NT2/D1 (cell line): ENCODE results near the gene GDPD3.

Experiments used
- DNase-seq: peaks from one replicate; pipeline ENCODE4 v3.0.0-alpha.2; 2011; ENCODE audit warnings: low read depth, low spot score
- H3K27me3 ChIP-seq: 2 replicates; pipeline ENCODE4 v1.6.0; 2011; ENCODE audit warnings: mild to moderate bottlenecking; ENCODE audit not compliant: insufficient read length, insufficient read depth
- H3K36me3 ChIP-seq: 2 replicates; pipeline ENCODE4 v1.6.1; 2011; ENCODE audit warnings: mild to moderate bottlenecking, low read length, mixed read lengths; ENCODE audit not compliant: insufficient read depth, insufficient read length
- H3K4me1 ChIP-seq: 2 replicates; pipeline ENCODE4 v1.5.1; 2011; ENCODE audit not compliant: insufficient read depth, insufficient read length
- H3K4me3 ChIP-seq: 2 replicates; pipeline ENCODE4 v1.5.1; 2011; ENCODE audit warnings: low read depth; ENCODE audit not compliant: insufficient read length
- H3K9ac ChIP-seq: 2 replicates; pipeline ENCODE4 v1.6.0; 2011; ENCODE audit warnings: low read depth; ENCODE audit not compliant: insufficient read length
- H3K9me3 ChIP-seq: 2 replicates; pipeline ENCODE4 v1.5.1; 2011; ENCODE audit warnings: mild to moderate bottlenecking, low read length; ENCODE audit not compliant: insufficient read depth
- SUZ12 ChIP-seq: IDR thresholded peaks from 2 replicates; pipeline ENCODE4 v1.6.1; 2011; ENCODE audit not compliant: insufficient read length, insufficient read depth; ENCODE audit errors: extremely low read depth
- YY1 ChIP-seq: IDR thresholded peaks from 2 replicates; pipeline ENCODE4 v1.6.1; 2011; ENCODE audit not compliant: insufficient read length, insufficient read depth
- ZNF274 ChIP-seq: IDR thresholded peaks from 2 replicates; pipeline ENCODE4 v1.6.1; 2011; ENCODE audit warnings: mild to moderate bottlenecking, low read depth, low read length

The GDPD3 gene

GRCh38 chr16:30113031-30113710, at the start of gene GDPD3:
Gene GDPD3 (minus strand): TSS chr16:30113537. CDS start chr16:30113478, 59 bp downstream.
- DNase-seq, result no peak
- peaks cover 15% of the 10 kb centered on the region for H3K4me1 ChIP-seq

GRCh38 chr16:30157214-30157613, 43.9 kb upstream of the GDPD3 start:
- H3K27me3 ChIP-seq, result no peaks in the 10 kb centered on the region
- H3K4me3 ChIP-seq, result no peak overlapping the region
- H3K9me3 ChIP-seq, result no peaks in the 10 kb centered on the region
- TF ChIP-seq SUZ12 (no peak), ZNF274 (no peak), YY1 (no peak)
- H3K36me3 ChIP-seq, result no peaks in the 10 kb centered on the region
- no peak overlapping the region for H3K9ac ChIP-seq
- no peaks in the 10 kb centered on the region for H3K4me1 ChIP-seq
- no peak for DNase-seq

More at GRCh38 chr16:30113031-30113710, at the start of gene GDPD3:
- H3K9me3 ChIP-seq, result no peaks in the 10 kb centered on the region
- H3K36me3 ChIP-seq, result peaks cover 37% of the 10 kb centered on the region
- no peak within 1 kb of the TSS for H3K4me3 ChIP-seq
- peak within 1 kb of the TSS; percentile 42 for H3K9ac ChIP-seq
- no peaks in the 10 kb centered on the region for H3K27me3 ChIP-seq
- no peak for TF ChIP-seq YY1
- TF ChIP-seq SUZ12, result no peak
- TF ChIP-seq ZNF274, result no peak

GRCh38 chr16:30155188-30155587, 41.9 kb upstream of the GDPD3 start:
- Histone ChIP-seq H3K36me3 (no peaks in the 10 kb centered on the region), H3K9me3 (no peaks in the 10 kb centered on the region; the same call in 1 of the 2 replicates), H3K4me3 (no peak overlapping the region), H3K9ac (no peak overlapping the region), H3K27me3 (no peaks in the 10 kb centered on the region), H3K4me1 (no peaks in the 10 kb centered on the region)
- TF ChIP-seq YY1 (no peak), SUZ12 (no peak), ZNF274 (no peak)
- no peak for DNase-seq

- no peaks in the 10 kb centered on the region for H3K4me1 ChIP-seq
- H3K27me3 ChIP-seq, result no peaks in the 10 kb centered on the region
- TF ChIP-seq SUZ12 (no peak), YY1 (no peak)
- H3K4me3 ChIP-seq, result no peak overlapping the region
- no peaks in the 10 kb centered on the region for H3K36me3 ChIP-seq
- no peak overlapping the region for H3K9ac ChIP-seq
- H3K9me3 ChIP-seq, result peaks cover 14% of the 10 kb centered on the region
- no peak for DNase-seq
Measured at GRCh38 chr16:30152517-30152916, 39.2 kb upstream of the GDPD3 start.

- TF ChIP-seq SUZ12 (no peak), YY1 (no peak), ZNF274 (no peak)
- DNase-seq, result no peak
- Histone ChIP-seq H3K9me3 (peaks cover 14% of the 10 kb centered on the region), H3K36me3 (no peaks in the 10 kb centered on the region), H3K4me1 (no peaks in the 10 kb centered on the region), H3K9ac (no peak overlapping the region), H3K4me3 (no peak overlapping the region), H3K27me3 (no peaks in the 10 kb centered on the region)
Measured at GRCh38 chr16:30151091-30151490, 37.8 kb upstream of the GDPD3 start.

- no peaks in the 10 kb centered on the region for H3K4me1 ChIP-seq
- no peak overlapping the region for H3K4me3 ChIP-seq
- H3K27me3 ChIP-seq, result no peaks in the 10 kb centered on the region
- H3K36me3 ChIP-seq, result no peaks in the 10 kb centered on the region
- H3K9ac ChIP-seq, result no peak overlapping the region
- H3K9me3 ChIP-seq, result peaks cover 14% of the 10 kb centered on the region
- no peak for DNase-seq
- TF ChIP-seq ZNF274, result no peak
- no peak for TF ChIP-seq SUZ12
- no peak for TF ChIP-seq YY1
Measured at GRCh38 chr16:30149250-30149930, 36.1 kb upstream of the GDPD3 start.

- H3K36me3 ChIP-seq, result no peaks in the 10 kb centered on the region
- no peaks in the 10 kb centered on the region for H3K27me3 ChIP-seq
- no peak for DNase-seq
- H3K9ac ChIP-seq, result no peak overlapping the region
- no peak for TF ChIP-seq SUZ12
- no peak for TF ChIP-seq ZNF274
- no peak for TF ChIP-seq YY1
- H3K4me1 ChIP-seq, result no peaks in the 10 kb centered on the region
- peaks cover 14% of the 10 kb centered on the region for H3K9me3 ChIP-seq
- H3K4me3 ChIP-seq, result no peak overlapping the region
Measured at GRCh38 chr16:30147843-30148510, 34.6 kb upstream of the GDPD3 start.
